Lower lobe of right lung (tissue), 2 donors: ENCODE results near the gene UNC80. TPM values are rescaled to one million over a fixed set of nuclear protein-coding genes. Genes with fewer than 3 reads are reported as not detected.

Experiments
- ATAC-seq, 2 donors: fragments of 200-7000 bp; cut with Tn5 transposase; one replicate each; pipeline ENCODE4 v1.9.1; 2020 to 2022; ENCODE audit warnings: mild to moderate bottlenecking in 2 of 2, moderate library complexity in 2 of 2
- DNase-seq: peaks from one replicate; pipeline ENCODE4 v3.0.0-alpha.2; 2020
- H3K27ac ChIP-seq: fragments of 200-600 bp; one replicate; pipeline ENCODE4 v1.8.0; 2022
- H3K27me3 ChIP-seq: fragments of 200-600 bp; one replicate; pipeline ENCODE4 v1.8.0; 2022; ENCODE audit warnings: low read depth
- H3K36me3 ChIP-seq: fragments of 200-600 bp; one replicate; pipeline ENCODE4 v1.8.0; 2022; ENCODE audit warnings: mild to moderate bottlenecking
- H3K4me1 ChIP-seq: fragments of 200-600 bp; one replicate; pipeline ENCODE4 v1.8.0; 2022
- H3K4me3 ChIP-seq: fragments of 200-600 bp; one replicate; pipeline ENCODE4 v1.8.0; 2022; ENCODE audit warnings: mild to moderate bottlenecking
- H3K9me3 ChIP-seq: fragments of 200-600 bp; one replicate; pipeline ENCODE4 v1.8.0; 2022
- CTCF ChIP-seq: fragments of 200-600 bp; IDR thresholded peaks from one replicate; pipeline ENCODE4 v1.8.0; 2022; ENCODE audit warnings: antibody characterized with exemption, mild to moderate bottlenecking
- intact Hi-C: fragments of 100-400 bp; cut with DNase I; formaldehyde crosslinking; loops from one replicate; pipeline ENCODE4 v1.11.0; 2022
- total RNA-seq: library from RNA; stranded (reverse); fragmentation: NEBNext Ultra II Directional; extraction: Animal tissue kit (Norgen Biotek cat#: 25700); gene quantifications from one replicate; pipeline ENCODE4 v1.2.1, GENCODE V29; 2021
- donor health status: DM: no; HTN: yes; CAD: no; lungs with severe emphysema.

UNC80 gene
- total RNA-seq, 1 donor from 2014 or later = not detected

- intact Hi-C loops = no loop called here
- peaks cover 1% of the 10 kb centered on the region for H3K4me1 ChIP-seq
- H3K36me3 ChIP-seq = no peaks in the 10 kb centered on the region
- TF ChIP-seq CTCF = no peak
- ATAC-seq = no peak
- no peak overlapping the region for H3K4me3 ChIP-seq
- no peak for DNase-seq
- H3K9me3 ChIP-seq = no peaks in the 10 kb centered on the region
- H3K27ac ChIP-seq = no peak overlapping the region
- H3K27me3 ChIP-seq = no peaks in the 10 kb centered on the region
These were observed 194.1 kb downstream of the UNC80 start for GRCh38 chr2:209965723-209966122.

- H3K36me3 ChIP-seq = no peaks in the 10 kb centered on the region
- no peaks in the 10 kb centered on the region for H3K27me3 ChIP-seq
- H3K9me3 ChIP-seq = no peaks in the 10 kb centered on the region
- intact Hi-C loops = no loop called here
- DNase-seq (no peak), ATAC-seq (no peak)
- H3K27ac ChIP-seq = no peak overlapping the region
- no peaks in the 10 kb centered on the region for H3K4me1 ChIP-seq
- no peak overlapping the region for H3K4me3 ChIP-seq
- no peak for TF ChIP-seq CTCF
These were observed 198.1 kb downstream of the UNC80 start for GRCh38 chr2:209969692-209970091.

- DNase-seq (no peak), ATAC-seq (no peak)
- intact Hi-C loops = no loop called here
- Histone ChIP-seq H3K36me3 (no peaks in the 10 kb centered on the region), H3K4me3 (no peak overlapping the region), H3K27me3 (no peaks in the 10 kb centered on the region), H3K4me1 (no peaks in the 10 kb centered on the region), H3K9me3 (no peaks in the 10 kb centered on the region), H3K27ac (no peak overlapping the region)
- TF ChIP-seq CTCF = no peak
These were observed 198.6 kb downstream of the UNC80 start for GRCh38 chr2:209970271-209970670.

- no peak overlapping the region for H3K27ac ChIP-seq
- intact Hi-C loops = no loop called here
- ATAC-seq = no peak
- no peak for DNase-seq
- no peaks in the 10 kb centered on the region for H3K36me3 ChIP-seq
- TF ChIP-seq CTCF = no peak
- no peaks in the 10 kb centered on the region for H3K4me1 ChIP-seq
- no peaks in the 10 kb centered on the region for H3K27me3 ChIP-seq
- H3K9me3 ChIP-seq = no peaks in the 10 kb centered on the region
- H3K4me3 ChIP-seq = no peak overlapping the region
These were observed 199.1 kb downstream of the UNC80 start for GRCh38 chr2:209970711-209971110.

- DNase-seq = no peak
- ATAC-seq = no peak
- TF ChIP-seq CTCF = no peak
- Histone ChIP-seq H3K27ac (no peak overlapping the region), H3K36me3 (no peaks in the 10 kb centered on the region), H3K4me3 (no peak overlapping the region), H3K9me3 (no peaks in the 10 kb centered on the region), H3K4me1 (no peaks in the 10 kb centered on the region), H3K27me3 (no peaks in the 10 kb centered on the region)
- intact Hi-C loops = no loop called here
These were observed 201.7 kb downstream of the UNC80 start for GRCh38 chr2:209973328-209973727.

- no peak overlapping the region for H3K27ac ChIP-seq
- no peak for ATAC-seq
- H3K4me3 ChIP-seq = no peak overlapping the region
- no peaks in the 10 kb centered on the region for H3K9me3 ChIP-seq
- TF ChIP-seq CTCF = no peak
- H3K4me1 ChIP-seq = no peaks in the 10 kb centered on the region
- DNase-seq = no peak
- H3K27me3 ChIP-seq = no peaks in the 10 kb centered on the region
- intact Hi-C loops = no loop called here
- H3K36me3 ChIP-seq = no peaks in the 10 kb centered on the region
These were observed 202.9 kb downstream of the UNC80 start for GRCh38 chr2:209974576-209974975.
